HS-27A (cell line): ENCODE data around the gene TKTL1.
"Not testable (repeated sequence)": the region's sequence is repeated elsewhere in the genome, so short reads cannot be mapped to it uniquely, and the experiment has no call there.

Experiments
- DNase-seq: peaks from one replicate; pipeline ENCODE4 v3.0.0-alpha.2; 2012; ENCODE audit warnings: low read depth, missing footprints

The TKTL1 gene, protein sequence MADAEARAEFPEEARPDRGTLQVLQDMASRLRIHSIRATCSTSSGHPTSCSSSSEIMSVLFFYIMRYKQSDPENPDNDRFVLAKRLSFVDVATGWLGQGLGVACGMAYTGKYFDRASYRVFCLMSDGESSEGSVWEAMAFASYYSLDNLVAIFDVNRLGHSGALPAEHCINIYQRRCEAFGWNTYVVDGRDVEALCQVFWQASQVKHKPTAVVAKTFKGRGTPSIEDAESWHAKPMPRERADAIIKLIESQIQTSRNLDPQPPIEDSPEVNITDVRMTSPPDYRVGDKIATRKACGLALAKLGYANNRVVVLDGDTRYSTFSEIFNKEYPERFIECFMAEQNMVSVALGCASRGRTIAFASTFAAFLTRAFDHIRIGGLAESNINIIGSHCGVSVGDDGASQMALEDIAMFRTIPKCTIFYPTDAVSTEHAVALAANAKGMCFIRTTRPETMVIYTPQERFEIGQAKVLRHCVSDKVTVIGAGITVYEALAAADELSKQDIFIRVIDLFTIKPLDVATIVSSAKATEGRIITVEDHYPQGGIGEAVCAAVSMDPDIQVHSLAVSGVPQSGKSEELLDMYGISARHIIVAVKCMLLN

DNA sequence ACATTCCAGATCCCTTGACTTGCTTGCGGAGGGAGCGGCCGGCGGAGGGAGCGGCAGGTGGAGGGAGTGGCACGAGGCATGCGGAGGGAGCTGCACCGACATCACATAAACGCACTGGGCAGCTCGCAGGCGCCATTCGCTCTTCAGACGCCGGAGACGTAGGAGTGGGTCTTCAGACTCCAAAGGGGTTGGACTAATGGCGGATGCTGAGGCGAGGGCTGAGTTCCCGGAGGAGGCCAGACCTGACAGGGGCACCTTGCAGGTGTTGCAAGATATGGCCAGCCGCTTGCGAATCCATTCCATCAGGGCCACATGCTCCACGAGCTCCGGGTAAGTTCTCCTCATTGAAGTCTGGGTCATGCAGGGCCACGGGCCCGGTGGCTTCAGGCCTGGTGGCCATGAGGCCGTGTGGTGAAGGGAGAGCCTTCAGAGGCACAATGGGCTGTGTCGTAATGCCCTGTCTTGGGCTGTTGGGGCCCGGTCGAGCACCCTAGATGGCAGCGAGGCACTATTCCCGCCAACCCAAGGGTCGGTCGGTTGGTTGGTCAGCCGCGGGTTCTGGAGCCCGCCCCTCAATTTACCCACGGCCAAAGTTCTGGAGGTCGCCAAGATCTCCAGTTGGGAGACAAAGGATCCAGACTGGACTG, at the start of gene TKTL1:
TSS of gene TKTL1 (plus strand) at position 132 of the 647 bp plus-strand sequence. CDS start at position 197, 65 bp downstream.
- DNase-seq: no peak

DNA sequence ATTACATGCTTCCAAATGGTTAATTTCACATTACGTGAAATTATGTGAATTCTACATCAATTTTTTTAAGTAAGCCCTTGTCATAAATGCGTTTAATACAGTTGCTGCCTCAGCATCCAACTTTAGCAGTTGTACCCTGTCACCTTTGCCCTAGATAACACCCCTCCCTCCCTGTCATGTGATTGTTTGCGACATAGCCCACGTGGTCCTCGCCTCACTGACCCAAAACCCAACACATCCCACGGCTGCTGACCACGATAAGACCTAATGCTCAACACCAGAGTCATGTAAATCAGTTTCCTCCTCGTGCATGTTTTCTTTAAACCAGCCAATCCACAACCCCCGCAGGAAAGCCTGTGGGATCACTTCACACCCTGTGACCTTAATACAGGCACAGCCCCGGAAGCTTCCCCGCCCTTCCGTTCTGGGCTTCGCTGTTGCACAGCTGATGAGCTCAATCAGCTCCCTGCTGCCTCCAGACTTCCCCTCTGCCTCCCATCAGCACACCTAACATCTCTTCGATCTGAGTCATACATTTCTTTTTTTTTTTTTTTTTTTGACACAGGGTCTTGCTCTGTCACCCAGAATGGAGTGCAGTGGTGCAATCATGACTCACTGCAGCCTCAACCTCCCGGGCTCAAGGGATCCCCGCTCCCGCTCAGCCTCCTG, 48.1 kb upstream of the TKTL1 start:
- DNase-seq: not testable (repeated sequence)

- DNase-seq: not testable (repeated sequence)
These were observed 47.5 kb upstream of the TKTL1 start for GRCh38 chrX:154248076-154248475.

- DNase-seq: not testable (repeated sequence)
These were observed 38.3 kb upstream of the TKTL1 start, which contains the start of gene OPN1MW3 for GRCh38 chrX:154257282-154257681. OPN1MW3 (plus strand) TSS chrX:154257582; CDS start chrX:154257620, 38 bp downstream.

GRCh38 chrX:154258711-154259110, 36.9 kb upstream of the TKTL1 start:
- DNase-seq: not testable (repeated sequence)

- not testable (repeated sequence) for DNase-seq
These were observed 32.5 kb upstream of the TKTL1 start for GRCh38 chrX:154263072-154263471.

- DNase-seq: not testable (repeated sequence)
These were observed 26.4 kb upstream of the TKTL1 start for GRCh38 chrX:154269245-154269644.

DNA sequence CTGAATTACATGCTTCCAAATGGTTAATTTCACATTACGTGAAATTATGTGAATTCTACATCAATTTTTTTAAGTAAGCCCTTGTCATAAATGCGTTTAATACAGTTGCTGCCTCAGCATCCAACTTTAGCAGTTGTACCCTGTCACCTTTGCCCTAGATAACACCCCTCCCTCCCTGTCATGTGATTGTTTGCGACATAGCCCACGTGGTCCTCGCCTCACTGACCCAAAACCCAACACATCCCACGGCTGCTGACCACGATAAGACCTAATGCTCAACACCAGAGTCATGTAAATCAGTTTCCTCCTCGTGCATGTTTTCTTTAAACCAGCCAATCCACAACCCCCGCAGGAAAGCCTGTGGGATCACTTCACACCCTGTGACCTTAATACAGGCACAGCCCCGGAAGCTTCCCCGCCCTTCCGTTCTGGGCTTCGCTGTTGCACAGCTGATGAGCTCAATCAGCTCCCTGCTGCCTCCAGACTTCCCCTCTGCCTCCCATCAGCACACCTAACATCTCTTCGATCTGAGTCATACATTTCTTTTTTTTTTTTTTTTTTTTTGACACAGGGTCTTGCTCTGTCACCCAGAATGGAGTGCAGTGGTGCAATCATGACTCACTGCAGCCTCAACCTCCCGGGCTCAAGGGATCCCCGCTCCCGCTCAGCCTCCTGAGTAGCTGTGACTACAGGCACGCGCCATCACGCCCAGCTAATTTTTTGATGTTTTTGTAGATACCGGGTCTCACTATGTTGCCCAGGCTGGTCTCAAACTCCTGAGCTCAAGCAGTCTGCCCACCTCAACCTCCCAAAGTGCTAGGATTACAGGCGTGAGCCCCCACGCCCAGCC, 10.9 kb upstream of the TKTL1 start:
- DNase-seq: not testable (repeated sequence)

DNA sequence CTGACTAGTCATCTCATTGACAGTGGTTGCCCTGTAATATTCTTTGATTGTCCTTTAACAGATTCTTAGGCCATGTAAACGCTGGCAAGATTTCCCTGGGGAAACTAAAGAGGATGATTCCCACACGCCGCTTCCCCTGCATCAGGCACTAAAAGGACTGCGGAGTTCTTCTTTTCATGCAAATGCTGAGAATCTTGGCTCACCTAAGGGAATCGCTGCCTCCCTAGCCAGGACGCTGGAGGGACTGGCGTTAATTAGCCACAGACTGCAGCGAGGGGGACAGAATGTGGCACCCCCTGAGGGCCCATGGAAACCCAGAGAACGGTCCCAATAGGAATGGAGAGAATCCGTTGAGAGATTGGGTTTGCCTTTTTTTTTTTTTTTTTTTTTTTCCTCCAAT, 9.2 kb upstream of the TKTL1 start:
- not testable (repeated sequence) for DNase-seq

GRCh38 chrX:154294791-154295574, 612 bp upstream of the TKTL1 start, which contains the start of gene TEX28:
TEX28 (minus strand) TSS chrX:154295124; CDS start chrX:154292117, 3,007 bp downstream.
- DNase-seq: no peak

GRCh38 chrX:154296731-154297130, 1.1 kb downstream of the TKTL1 start:
- no peak for DNase-seq

DNA sequence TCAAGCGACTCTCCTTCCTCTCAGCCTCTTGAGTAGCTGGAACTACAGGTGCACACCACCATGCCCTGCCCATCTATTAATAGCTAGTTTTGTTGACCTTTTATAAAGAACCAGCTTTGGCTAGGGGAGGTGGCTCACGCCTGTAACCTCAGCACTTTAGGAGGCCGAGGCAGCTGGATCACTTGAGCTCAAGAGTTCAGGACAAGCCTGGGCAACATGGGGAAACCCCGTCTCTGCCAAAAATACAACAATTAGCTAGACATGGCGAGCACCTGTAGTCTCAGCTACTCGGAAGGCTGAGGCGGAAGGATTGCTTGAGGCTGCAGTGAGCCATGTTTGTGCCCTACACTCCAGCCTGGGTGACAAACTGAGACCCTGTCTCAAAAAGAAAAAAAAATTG, 2.7 kb downstream of the TKTL1 start:
- no peak for DNase-seq

DNA sequence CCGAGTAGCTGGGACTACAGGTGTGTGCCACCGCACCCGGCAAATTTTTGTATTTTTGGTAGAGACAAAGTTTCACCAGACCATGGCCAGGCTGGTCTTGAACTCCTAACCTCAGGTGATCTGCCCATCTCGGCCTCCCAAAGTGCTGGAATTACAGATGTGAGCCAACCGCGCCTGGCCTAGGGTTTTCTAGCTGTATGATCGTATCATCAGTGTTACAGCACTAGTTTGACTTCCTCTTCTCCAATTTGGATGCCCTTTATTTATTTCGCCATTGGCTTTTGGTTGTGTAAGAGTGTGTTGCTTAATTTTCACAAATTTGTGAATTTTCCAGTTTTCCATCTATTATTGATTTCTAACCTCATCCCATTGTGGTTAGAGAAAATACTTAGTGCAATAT, 5.2 kb downstream of the TKTL1 start:
- no peak for DNase-seq

DNA sequence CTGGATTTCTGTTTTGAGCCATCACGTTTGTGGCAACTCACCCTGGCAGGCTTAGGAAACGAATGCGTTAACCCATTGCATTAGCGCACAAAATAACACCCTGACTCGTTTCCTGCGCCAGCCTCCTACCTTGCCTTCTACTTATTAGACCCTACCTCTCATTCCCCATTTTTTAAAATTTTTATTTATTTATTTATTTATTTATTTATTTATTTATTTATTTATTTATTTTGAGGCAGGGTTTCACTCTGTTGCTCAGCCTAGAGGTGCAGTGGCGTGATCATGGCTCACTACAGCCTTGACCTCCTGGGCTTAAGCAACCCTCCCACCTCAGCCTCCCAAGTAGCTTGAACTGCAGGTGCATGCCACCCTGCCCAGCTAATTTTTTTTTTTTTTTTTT, 7.4 kb downstream of the TKTL1 start:
- DNase-seq: not testable (repeated sequence)

GRCh38 chrX:154303476-154303875, 7.9 kb downstream of the TKTL1 start:
- DNase-seq: no peak

GRCh38 chrX:154304846-154305245, 9.3 kb downstream of the TKTL1 start:
- no peak for DNase-seq

DNA sequence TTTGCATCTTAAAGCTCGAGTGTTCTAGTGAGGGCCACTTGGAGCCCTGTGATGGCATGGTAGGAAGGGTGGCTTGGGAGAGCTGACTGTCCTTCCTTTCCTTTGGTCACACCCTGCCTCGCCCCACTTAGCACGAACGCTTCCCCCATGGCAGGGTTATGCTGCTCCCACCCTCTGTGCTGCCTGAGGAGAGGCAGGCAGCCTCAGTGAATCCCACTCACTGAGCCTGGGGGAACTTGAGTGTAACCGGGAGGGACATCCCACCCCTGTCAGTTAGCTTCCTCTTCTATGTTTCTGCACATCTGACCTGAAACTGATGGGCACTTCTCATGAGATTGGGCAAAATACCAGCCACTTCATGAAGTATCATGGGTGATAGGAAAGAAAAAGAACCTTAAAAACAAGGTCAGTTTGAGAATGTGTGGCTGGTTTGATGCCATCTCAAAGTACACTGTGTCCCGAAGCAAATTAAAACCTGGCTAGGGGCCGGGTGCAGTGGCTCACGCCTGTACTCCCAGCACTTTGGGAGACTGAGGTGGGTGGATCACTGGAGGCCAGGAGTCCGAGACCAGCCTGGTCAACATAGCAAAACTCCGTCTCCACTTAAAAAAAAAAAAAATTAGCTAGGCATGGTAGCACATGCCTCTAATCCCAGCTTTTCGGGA, 10.1 kb downstream of the TKTL1 start:
- DNase-seq: no peak

- no peak for DNase-seq
These were observed 11.6 kb downstream of the TKTL1 start for GRCh38 chrX:154307202-154307601.

DNA sequence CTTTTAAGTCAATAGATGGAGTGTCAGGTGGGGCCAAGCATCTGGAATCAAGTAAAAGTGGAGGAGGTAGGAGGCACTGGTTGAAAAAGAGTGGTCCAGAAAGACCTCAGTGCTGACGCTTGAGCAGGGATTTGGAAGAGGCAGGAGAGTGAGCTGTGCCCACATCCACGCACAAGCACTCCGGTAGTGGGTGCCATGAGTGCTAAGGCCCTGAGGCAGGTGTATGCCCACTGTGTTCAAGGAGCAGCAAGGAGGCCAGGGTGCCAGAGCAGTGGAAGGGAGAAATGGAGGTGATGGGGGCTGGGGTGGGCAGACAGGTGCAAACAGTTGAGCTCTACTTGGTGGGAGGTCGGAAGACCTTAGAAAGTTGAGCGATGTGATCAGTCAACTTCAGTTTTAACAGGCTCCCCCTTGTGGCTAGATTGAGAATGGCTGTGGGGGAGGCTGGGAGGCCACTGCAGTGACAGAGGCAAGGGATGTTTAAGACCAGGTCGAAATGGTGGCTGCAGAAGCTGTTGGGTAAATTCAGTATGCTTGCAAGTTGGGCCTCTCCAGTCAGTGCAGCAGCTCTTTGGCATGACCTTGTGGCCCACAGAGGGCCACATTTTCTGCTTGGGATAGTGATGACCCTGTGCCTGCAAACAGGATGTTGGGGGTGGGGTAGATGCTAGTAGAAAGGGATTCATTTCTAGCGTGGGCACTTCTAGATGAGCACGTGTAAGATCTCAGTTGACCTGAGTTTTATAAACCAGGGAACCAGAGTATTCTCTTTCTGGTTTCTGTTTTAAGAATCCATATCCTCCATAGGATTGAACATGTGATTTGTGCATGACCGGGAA, 12.7 kb downstream of the TKTL1 start:
- DNase-seq: no peak
